SK-N-SH (cell line): Measurements from ENCODE around the gene LAMA1.

Experiments
- EP300 ChIP-seq, 2 experiments: IDR thresholded peaks; 2 replicates each; pipeline versions ENCODE4 v1.4.0 to v1.6.1; 2012; ENCODE audit warnings: borderline replicate concordance in 1 of 2, low read depth in 1 of 2, low read length in 1 of 2
- EZH2phosphoT487 ChIP-seq: fragments of 200-600 bp; sonication (generic); IDR thresholded peaks from 2 replicates; pipeline ENCODE4 v1.6.1; 2017; ENCODE audit warnings: low read depth, mixed run types, mild to moderate bottlenecking, antibody characterized with exemption, moderate library complexity, borderline replicate concordance
- FOXJ3 ChIP-seq: sonication (generic); formaldehyde crosslinking; IDR thresholded peaks from 2 replicates; pipeline ENCODE4 v1.5.1; 2020; ENCODE audit warnings: mild to moderate bottlenecking, missing genetic modification reagents
- GABPA ChIP-seq: IDR thresholded peaks from 2 replicates; pipeline ENCODE4 v1.4.0; 2012; ENCODE audit warnings: low read depth, mild to moderate bottlenecking
- GATA2 ChIP-seq: sonication (generic); formaldehyde crosslinking; IDR thresholded peaks from 2 replicates; pipeline ENCODE4 v1.5.0; 2020; ENCODE audit warnings: mild to moderate bottlenecking, missing genetic modification reagents
- POLR2AphosphoS5 ChIP-seq: IDR thresholded peaks from 2 replicates; pipeline ENCODE4 v1.6.1; 2012; ENCODE audit warnings: low read depth, low read length
- RAD21 ChIP-seq: IDR thresholded peaks from 2 replicates; pipeline ENCODE4 v1.6.1; 2012; ENCODE audit warnings: mild to moderate bottlenecking, low read length
- RXRA ChIP-seq: IDR thresholded peaks from 2 replicates; pipeline ENCODE4 v1.4.0; 2012; ENCODE audit warnings: low read depth, mild to moderate bottlenecking, borderline replicate concordance
- SMC3 ChIP-seq: IDR thresholded peaks from 2 replicates; pipeline ENCODE4 v1.6.1; 2012; ENCODE audit warnings: low read depth, low read length, improper control_type of control experiment
- TEAD4 ChIP-seq: IDR thresholded peaks from 2 replicates; pipeline ENCODE4 v1.4.0; 2012; ENCODE audit warnings: mild to moderate bottlenecking, borderline replicate concordance; ENCODE audit not compliant: insufficient read depth
- TF ChIP-seq, protein P1 (sequence below): IDR thresholded peaks from 2 replicates; pipeline ENCODE4 v1.6.1; 2012; ENCODE audit warnings: mild to moderate bottlenecking, low read depth, low read length, moderate library complexity
- TF ChIP-seq, protein P2 (sequence below): fragments of 200-600 bp; sonication (generic); IDR thresholded peaks from 2 replicates; pipeline ENCODE4 v1.6.1; 2017; ENCODE audit warnings: antibody characterized with exemption, mild to moderate bottlenecking, moderate library complexity
- TF ChIP-seq, protein P3 (sequence below): fragments of 150-350 bp; IDR thresholded peaks from 2 replicates; pipeline ENCODE4 v1.6.1; 2017; ENCODE audit warnings: antibody characterized with exemption, low read length, low read depth, borderline replicate concordance
- TF ChIP-seq, protein P4 (sequence below): IDR thresholded peaks from 2 replicates; pipeline ENCODE4 v1.4.0; 2012; ENCODE audit warnings: low read depth

DNA sequence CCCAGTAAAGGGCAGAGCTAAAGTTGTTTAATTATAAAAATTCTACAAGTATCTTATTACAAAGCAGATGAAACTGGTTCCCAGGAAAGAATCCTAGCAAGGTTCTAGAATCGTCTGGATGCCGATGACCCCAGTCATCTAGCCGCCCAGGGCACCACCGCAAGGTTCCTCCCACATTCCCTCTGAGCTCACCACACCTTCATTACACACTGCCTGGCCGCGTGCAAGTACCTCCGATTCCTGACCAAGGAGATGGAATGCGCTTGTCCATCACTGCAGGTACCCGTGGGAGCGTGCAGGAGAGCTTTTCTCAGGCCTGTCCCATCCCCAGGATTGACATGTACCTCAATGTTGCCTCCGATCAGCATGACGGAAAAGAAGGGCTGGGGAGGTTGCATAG lies 158.5 kb downstream of the LAMA1 start:
- TF ChIP-seq, protein P1, sequence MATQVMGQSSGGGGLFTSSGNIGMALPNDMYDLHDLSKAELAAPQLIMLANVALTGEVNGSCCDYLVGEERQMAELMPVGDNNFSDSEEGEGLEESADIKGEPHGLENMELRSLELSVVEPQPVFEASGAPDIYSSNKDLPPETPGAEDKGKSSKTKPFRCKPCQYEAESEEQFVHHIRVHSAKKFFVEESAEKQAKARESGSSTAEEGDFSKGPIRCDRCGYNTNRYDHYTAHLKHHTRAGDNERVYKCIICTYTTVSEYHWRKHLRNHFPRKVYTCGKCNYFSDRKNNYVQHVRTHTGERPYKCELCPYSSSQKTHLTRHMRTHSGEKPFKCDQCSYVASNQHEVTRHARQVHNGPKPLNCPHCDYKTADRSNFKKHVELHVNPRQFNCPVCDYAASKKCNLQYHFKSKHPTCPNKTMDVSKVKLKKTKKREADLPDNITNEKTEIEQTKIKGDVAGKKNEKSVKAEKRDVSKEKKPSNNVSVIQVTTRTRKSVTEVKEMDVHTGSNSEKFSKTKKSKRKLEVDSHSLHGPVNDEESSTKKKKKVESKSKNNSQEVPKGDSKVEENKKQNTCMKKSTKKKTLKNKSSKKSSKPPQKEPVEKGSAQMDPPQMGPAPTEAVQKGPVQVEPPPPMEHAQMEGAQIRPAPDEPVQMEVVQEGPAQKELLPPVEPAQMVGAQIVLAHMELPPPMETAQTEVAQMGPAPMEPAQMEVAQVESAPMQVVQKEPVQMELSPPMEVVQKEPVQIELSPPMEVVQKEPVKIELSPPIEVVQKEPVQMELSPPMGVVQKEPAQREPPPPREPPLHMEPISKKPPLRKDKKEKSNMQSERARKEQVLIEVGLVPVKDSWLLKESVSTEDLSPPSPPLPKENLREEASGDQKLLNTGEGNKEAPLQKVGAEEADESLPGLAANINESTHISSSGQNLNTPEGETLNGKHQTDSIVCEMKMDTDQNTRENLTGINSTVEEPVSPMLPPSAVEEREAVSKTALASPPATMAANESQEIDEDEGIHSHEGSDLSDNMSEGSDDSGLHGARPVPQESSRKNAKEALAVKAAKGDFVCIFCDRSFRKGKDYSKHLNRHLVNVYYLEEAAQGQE, result no peak
- TF ChIP-seq, protein P2, sequence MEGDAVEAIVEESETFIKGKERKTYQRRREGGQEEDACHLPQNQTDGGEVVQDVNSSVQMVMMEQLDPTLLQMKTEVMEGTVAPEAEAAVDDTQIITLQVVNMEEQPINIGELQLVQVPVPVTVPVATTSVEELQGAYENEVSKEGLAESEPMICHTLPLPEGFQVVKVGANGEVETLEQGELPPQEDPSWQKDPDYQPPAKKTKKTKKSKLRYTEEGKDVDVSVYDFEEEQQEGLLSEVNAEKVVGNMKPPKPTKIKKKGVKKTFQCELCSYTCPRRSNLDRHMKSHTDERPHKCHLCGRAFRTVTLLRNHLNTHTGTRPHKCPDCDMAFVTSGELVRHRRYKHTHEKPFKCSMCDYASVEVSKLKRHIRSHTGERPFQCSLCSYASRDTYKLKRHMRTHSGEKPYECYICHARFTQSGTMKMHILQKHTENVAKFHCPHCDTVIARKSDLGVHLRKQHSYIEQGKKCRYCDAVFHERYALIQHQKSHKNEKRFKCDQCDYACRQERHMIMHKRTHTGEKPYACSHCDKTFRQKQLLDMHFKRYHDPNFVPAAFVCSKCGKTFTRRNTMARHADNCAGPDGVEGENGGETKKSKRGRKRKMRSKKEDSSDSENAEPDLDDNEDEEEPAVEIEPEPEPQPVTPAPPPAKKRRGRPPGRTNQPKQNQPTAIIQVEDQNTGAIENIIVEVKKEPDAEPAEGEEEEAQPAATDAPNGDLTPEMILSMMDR, result no peak
- TF ChIP-seq EP300 (IDR thresholded peaks at IDR 0.05; ENCODE audit: borderline replicate concordance in 1 of 2, low read depth in 1 of 2, low read length in 1 of 2) (no peak), SMC3 (no peak), GABPA (no peak), RAD21 (no peak), FOXJ3 (no peak), POLR2AphosphoS5 (no peak), RXRA (no peak), EZH2phosphoT487 (no peak), TEAD4 (no peak), GATA2 (CRISPR knock-in tag) (no peak)
- TF ChIP-seq, protein P3, sequence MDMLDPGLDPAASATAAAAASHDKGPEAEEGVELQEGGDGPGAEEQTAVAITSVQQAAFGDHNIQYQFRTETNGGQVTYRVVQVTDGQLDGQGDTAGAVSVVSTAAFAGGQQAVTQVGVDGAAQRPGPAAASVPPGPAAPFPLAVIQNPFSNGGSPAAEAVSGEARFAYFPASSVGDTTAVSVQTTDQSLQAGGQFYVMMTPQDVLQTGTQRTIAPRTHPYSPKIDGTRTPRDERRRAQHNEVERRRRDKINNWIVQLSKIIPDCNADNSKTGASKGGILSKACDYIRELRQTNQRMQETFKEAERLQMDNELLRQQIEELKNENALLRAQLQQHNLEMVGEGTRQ, result no peak
- TF ChIP-seq, protein P4, sequence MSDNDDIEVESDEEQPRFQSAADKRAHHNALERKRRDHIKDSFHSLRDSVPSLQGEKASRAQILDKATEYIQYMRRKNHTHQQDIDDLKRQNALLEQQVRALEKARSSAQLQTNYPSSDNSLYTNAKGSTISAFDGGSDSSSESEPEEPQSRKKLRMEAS, result no peak
